HTERT RPE-1 (cell line): ENCODE results near the gene AP2A2.
"Not testable (repeated sequence)": the region's sequence is repeated elsewhere in the genome, so short reads cannot be mapped to it uniquely, and the experiment has no call there.

Experiments
- in situ Hi-C: fragments of 300-500 bp; cut with MboI; formaldehyde crosslinking; loops from 4 replicates; pipeline ENCODE4 v1.14.3; 2020; ENCODE audit warnings: low sequenced_read_pairs

The AP2A2 gene

DNA sequence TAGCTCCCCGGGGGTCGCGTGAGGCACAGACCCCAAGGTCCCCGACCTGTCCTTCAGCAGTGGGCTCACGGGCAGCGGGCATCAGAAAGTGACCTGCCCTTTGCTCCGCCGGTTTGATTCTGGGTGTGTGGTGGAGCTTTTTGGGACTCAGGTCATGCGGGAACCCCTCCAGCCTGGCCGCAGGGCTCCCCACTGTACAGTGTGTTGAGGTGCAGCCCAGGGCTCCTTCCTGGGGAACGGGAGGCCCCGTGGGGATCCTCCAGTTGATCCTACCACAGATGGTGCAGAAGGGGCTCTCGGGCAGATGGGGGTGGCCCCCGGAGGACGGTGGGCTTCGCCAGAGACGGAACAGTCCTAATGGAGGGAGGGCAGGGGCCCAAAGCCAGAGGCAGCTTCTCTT lies 86.6 kb downstream of the AP2A2 start:
- in situ Hi-C loops, result no loop called here

GRCh38 chr11:1012740-1013630 lies 87.3 kb downstream of the AP2A2 start:
- in situ Hi-C loops, result no loop called here

DNA sequence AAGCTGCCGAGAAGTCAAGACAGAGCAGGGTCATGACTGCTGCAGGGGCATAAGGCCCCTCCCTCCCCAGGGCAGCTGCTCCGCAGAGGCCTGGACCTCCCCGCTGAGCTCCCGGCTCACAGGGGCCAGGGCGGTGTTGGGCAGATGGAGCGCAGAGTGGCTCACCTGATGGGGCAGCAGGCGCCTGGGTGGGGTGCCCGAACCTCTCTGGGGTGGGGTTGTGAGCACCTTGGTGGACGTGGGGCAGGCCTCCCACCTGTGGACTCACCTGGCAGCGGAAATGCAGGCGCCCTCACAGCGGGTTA lies 87.9 kb downstream of the AP2A2 start:
- in situ Hi-C loops, result no loop called here

GRCh38 chr11:1014276-1014675 lies 88.6 kb downstream of the AP2A2 start:
- in situ Hi-C loops, result no loop called here

DNA sequence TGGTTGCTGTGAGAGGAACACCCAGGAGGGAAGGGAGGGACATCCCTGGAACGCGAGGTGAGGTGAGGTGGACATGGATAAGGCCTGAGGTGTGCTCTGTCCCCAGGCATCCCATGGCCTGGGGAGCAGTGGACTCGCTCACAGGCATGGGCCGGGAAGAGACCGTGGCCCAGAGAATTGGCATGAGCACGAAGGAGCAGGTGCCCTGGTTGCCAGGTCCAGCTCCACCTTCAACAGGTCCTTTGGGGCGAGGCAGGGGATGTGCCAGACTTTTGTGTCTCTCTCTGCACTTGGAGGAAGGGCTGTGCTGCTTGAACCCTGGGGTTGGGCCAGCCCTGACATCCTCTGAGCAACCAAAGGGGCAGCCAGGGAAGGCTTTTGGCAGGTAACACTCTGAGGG lies 89.4 kb downstream of the AP2A2 start:
- in situ Hi-C loops, result no loop called here

DNA sequence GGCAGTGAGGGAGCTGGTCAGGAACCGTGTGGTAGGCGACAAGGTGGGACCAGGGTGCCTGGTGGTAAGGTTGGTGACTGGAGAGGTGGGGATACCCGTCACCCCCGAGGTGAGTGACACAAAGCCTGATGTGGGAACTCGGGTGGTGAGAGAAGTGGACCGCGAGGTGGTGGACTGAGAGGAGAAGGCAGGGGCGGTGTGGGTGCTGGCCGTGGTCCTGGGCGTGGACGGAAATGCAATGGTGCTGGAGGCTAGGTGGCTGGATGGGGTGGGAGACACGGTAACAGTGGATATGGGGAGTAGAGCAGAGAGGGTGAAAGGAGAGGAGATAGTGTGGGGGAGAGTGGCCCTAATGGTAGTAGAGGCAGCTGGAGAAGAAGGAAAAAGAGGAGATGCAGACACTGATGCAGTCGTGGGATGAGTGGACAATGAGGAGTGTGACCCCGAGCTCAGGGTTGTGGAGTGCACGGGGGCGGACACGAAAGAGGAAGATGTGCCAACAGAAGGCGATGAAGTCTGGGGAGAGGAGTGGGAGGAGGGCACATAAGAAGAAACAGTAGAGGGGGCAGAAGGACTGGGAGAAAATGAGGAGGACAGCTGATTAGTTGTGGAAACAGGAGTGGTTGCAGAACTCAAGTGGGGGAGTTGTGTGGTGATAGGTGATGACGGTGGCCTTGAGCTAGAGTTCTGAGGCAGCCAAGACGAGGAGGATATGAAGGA lies 90.3 kb downstream of the AP2A2 start:
- in situ Hi-C loops, result no loop called here

- in situ Hi-C loops, result not testable (repeated sequence)
Observed at GRCh38 chr11:1016610-1017126, 91.0 kb downstream of the AP2A2 start.

- in situ Hi-C loops, result no loop called here
Observed at GRCh38 chr11:1017269-1018005, 91.8 kb downstream of the AP2A2 start.

GRCh38 chr11:1018091-1018490 lies 92.4 kb downstream of the AP2A2 start:
- in situ Hi-C loops, result no loop called here

DNA sequence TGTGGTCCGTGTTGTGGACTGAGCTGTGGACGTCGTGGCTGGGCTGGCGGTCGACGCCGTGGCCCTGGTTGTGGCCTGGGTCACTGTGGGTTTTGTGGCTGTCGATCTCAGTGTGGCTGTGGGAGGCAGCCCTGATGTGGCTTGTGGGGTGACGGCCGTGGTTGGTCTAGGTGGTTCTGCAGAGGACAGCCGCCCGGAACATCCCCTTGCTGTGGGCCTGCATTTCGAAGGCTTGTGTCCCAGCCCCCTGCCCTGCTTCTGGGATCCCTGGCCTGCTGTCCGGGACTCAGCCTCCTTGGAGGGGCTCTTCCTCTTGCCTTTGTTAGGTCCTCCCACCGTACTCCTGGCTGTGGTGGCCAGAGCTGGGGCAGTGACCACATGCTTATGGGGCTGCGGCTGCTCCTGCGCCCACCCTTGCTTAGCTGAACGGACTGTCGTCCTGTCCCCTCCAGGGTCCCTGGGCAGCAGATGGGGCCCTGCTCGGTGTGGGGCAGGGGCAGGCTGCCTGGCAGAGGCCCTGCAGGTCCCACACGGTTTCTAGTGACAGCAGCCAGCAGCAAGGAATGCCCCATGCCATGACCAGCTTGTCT lies 93.7 kb downstream of the AP2A2 start:
- in situ Hi-C loops, result no loop called here

GRCh38 chr11:1020211-1020905 lies 94.7 kb downstream of the AP2A2 start:
- in situ Hi-C loops, result no loop called here

GRCh38 chr11:1022411-1022810 lies 96.7 kb downstream of the AP2A2 start:
- in situ Hi-C loops, result no loop called here

- in situ Hi-C loops, result no loop called here
Observed at GRCh38 chr11:1022908-1023810, 97.5 kb downstream of the AP2A2 start.

- in situ Hi-C loops, result no loop called here
Observed at GRCh38 chr11:1023811-1024596, 98.3 kb downstream of the AP2A2 start.

DNA sequence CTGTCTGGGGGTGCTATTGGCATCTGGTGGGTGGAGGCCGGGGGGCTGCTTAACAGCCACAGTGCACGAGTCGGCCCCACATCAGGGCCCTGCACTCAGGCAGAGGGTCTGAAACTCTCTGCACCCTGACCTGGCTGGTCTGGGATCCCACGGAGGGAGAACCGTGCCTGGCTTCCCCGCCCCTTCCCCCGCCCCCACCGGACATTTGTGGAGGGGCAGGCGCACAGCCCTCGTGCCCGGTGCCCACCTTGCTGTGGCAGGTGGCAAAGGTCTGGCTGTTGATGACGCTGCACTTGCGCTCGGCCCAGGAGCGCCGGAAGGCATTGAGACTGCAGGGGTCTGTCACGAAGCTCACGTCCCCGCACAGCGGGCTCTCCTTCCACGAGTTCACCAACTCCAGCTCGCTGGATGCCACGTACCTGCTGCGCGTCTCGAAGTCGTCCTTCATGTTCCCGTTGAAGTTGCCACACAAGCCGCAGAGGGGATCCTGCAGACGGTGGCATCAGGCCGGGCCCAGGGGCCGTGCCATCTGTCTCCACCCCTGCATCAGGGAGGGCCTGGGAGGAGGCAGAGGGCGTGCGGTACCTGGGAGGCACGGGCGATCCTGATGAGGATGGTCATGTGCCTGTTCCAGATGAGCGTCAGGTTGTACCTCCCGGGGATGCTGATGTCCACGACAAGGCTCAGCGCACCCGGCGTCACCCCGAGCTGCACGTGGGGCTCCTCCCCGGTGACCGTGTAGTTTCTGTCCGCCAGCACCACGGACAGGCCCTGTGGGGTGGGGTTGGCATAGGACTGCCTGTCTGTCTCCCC lies 99.1 kb downstream of the AP2A2 start:
- in situ Hi-C loops, result no loop called here

GRCh38 chr11:1025410-1026162 lies 99.9 kb downstream of the AP2A2 start:
- in situ Hi-C loops, result no loop called here

GRCh38 chr11:1026163-1026450 lies 100.4 kb downstream of the AP2A2 start:
- in situ Hi-C loops, result no loop called here
